K562 (cell line): ENCODE results near the gene IKZF4. TPM values are rescaled to one million over a fixed set of nuclear protein-coding genes. Genes with fewer than 3 reads are reported as not detected.

Source experiments
- ATAC-seq: fragments of 200-7000 bp; cut with Tn5 transposase; 3 replicates; pipeline ENCODE4 v1.9.1; 2020; ENCODE audit warnings: moderate library complexity
- BruUV-seq: library from RNA; stranded (reverse); fragments of 400-500 nt; replicated peaks from 2 replicates; lab custom pipeline; 2021; lab: Mats Ljungman, UMichigan
- CTCF ChIA-PET: fragments of 300-600 bp; formaldehyde crosslinking; extraction: SDS; loops from one replicate; lab custom pipeline; 2021; ENCODE audit warnings: low intra/inter-chr PET ratio; lab: Yijun Ruan, JAX
- POLR2A ChIA-PET: fragments of 300-600, 350-650 bp; sonication (Branson Sonifier 250); formaldehyde crosslinking; extraction: SDS; loops from one replicate; lab custom pipeline; 2021; ENCODE audit warnings: antibody characterized with exemption, inconsistent platforms; lab: Yijun Ruan, JAX
- DNase-seq, 4 experiments: peaks; one replicate each; pipeline versions ENCODE4 v3.0.0 to v3.0.0-alpha.2; 2011 to 2018; ENCODE audit warnings: low spot score in 3 of 4, mixed read lengths in 3 of 4; ENCODE audit errors: extremely low read depth in 1 of 4
- FAIRE-seq: peaks from 2 replicates; lab custom pipeline; 2011; peaks lifted over from hg19 to GRCh38; lab: Jason Lieb, UNC
- H2AFZ ChIP-seq: 2 replicates; pipeline ENCODE4 v1.6.0; 2011; ENCODE audit warnings: low read depth, low read length, control low read depth, inconsistent platforms
- H3K27ac ChIP-seq: fragments of 200-600 bp; 3 replicates; pipeline ENCODE4 v1.8.0; 2011; ENCODE audit warnings: low read depth, mild to moderate bottlenecking, control low read depth, inconsistent platforms, low read length, moderate library complexity, mixed read lengths; ENCODE audit errors: extremely low read depth
- H3K27me3 ChIP-seq, 2 experiments: fragments of 300-600 bp in 1 of 2; 2 replicates in 1 of 2; 3 replicates in 1 of 2; pipeline versions ENCODE4 v1.6.0 to v1.8.0; 2011; ENCODE audit warnings: inconsistent platforms in 2 of 2, low read length in 2 of 2, mild to moderate bottlenecking in 1 of 2, mixed read lengths in 1 of 2, moderate library complexity in 1 of 2; ENCODE audit not compliant: control insufficient read depth in 2 of 2, insufficient read depth in 2 of 2
- H3K36me3 ChIP-seq: fragments of 300-600 bp; 3 replicates; pipeline ENCODE4 v1.8.0; 2011; ENCODE audit warnings: mild to moderate bottlenecking, low read length, inconsistent platforms; ENCODE audit not compliant: control insufficient read depth, insufficient read depth
- H3K4me1 ChIP-seq, 2 experiments: fragments of 200-600 bp in 1 of 2; replicated peaks in 1 of 2; 2 replicates in 1 of 2; 3 replicates in 1 of 2; pipeline versions ENCODE4 v1.5.1 to v1.8.0; 2011; ENCODE audit warnings: inconsistent platforms in 2 of 2, low read length in 2 of 2, mild to moderate bottlenecking in 1 of 2, mixed read lengths in 1 of 2, moderate library complexity in 1 of 2; ENCODE audit not compliant: control insufficient read depth in 2 of 2, insufficient read depth in 2 of 2
- H3K4me2 ChIP-seq: 2 replicates; pipeline ENCODE4 v1.6.1; 2011; ENCODE audit warnings: low read length, control low read depth, inconsistent platforms, mixed read lengths; ENCODE audit not compliant: insufficient read depth
- H3K4me3 ChIP-seq: fragments of 200-600 bp; sonication (generic), shearing (Covaris generic); 2 replicates; pipeline ENCODE4 v1.5.1; 2016; ENCODE audit warnings: control low read depth, inconsistent platforms
- H3K79me2 ChIP-seq: fragments of 200-600 bp; 3 replicates; pipeline ENCODE4 v1.8.0; 2011; ENCODE audit warnings: low read length, inconsistent platforms; ENCODE audit not compliant: control insufficient read depth, insufficient read depth
- H3K9ac ChIP-seq, 2 experiments: 2 replicates each; pipeline versions ENCODE4 v1.6.0 to v1.6.1; 2011; ENCODE audit warnings: low read depth in 2 of 2, low read length in 2 of 2, control low read depth in 1 of 2, inconsistent platforms in 1 of 2, mild to moderate bottlenecking in 1 of 2, mixed read lengths in 1 of 2; ENCODE audit not compliant: insufficient read depth in 1 of 2
- H3K9me1 ChIP-seq: one replicate; pipeline ENCODE4 v1.6.0; 2011; ENCODE audit warnings: inconsistent platforms, mild to moderate bottlenecking, low read length, moderate library complexity; ENCODE audit not compliant: control insufficient read depth, insufficient read depth
- H3K9me3 ChIP-seq: replicated peaks from 2 replicates; pipeline ENCODE4 v1.5.1; 2011; ENCODE audit warnings: low read depth, low read length, inconsistent platforms; ENCODE audit not compliant: control insufficient read depth, insufficient read depth
- H4K20me1 ChIP-seq: replicated peaks from 2 replicates; pipeline ENCODE4 v1.6.1; 2011; ENCODE audit warnings: low read length, inconsistent platforms, mixed read lengths; ENCODE audit not compliant: control insufficient read depth, insufficient read depth
- CEBPB ChIP-seq: fragments of 450-650 bp; IDR thresholded peaks from 2 replicates; pipeline ENCODE4 v1.6.1; 2016; ENCODE audit warnings: missing genetic modification characterization, missing compliant biosample characterization
- CEBPG ChIP-seq, 3 experiments: fragments of 200-800 bp in 1 of 3; sonication (Bioruptor generic) in 1 of 3; sonication (generic) in 1 of 3; formaldehyde crosslinking in 1 of 3; IDR thresholded peaks in 2 of 3; conservative IDR thresholded peaks in 1 of 3; 2 replicates each; pipeline versions ENCODE4 v1.6.1 to v1.8.0; 2016 to 2022; ENCODE audit warnings: missing compliant biosample characterization in 2 of 3, missing genetic modification characterization in 2 of 3, mild to moderate bottlenecking in 1 of 3, missing genetic modification reagents in 1 of 3
- E2F3 ChIP-seq: fragments of 250-450 bp; sonication (Bioruptor Pico); IDR thresholded peaks from 2 replicates; pipeline ENCODE4 v1.4.0; 2020; ENCODE audit warnings: mild to moderate bottlenecking
- FOXM1 ChIP-seq, 2 experiments: fragments of 450-650 bp in 1 of 2; sonication (generic) in 1 of 2; formaldehyde crosslinking in 1 of 2; IDR thresholded peaks; 2 replicates each; pipeline versions ENCODE4 v1.6.1 to v1.9.0; 2017 to 2022; ENCODE audit warnings: low read depth in 2 of 2, mild to moderate bottlenecking in 2 of 2, missing genetic modification reagents in 1 of 2, moderate library complexity in 1 of 2
- FOXP1 ChIP-seq: sonication (generic); formaldehyde crosslinking; IDR thresholded peaks from 2 replicates; pipeline ENCODE4 v1.8.0; 2022; ENCODE audit warnings: mild to moderate bottlenecking, missing genetic modification reagents
- HOXB6 ChIP-seq: fragments of 250-450 bp; sonication (Bioruptor Pico); IDR thresholded peaks from 2 replicates; pipeline ENCODE4 v1.5.1; 2022; ENCODE audit warnings: mild to moderate bottlenecking, borderline replicate concordance
- MEIS2 ChIP-seq: fragments of 450-650 bp; IDR thresholded peaks from 2 replicates; pipeline ENCODE4 v1.6.1; 2014; ENCODE audit warnings: mild to moderate bottlenecking; ENCODE audit not compliant: partially characterized antibody
- NEUROD1 ChIP-seq: fragments of 150-350 bp; IDR thresholded peaks from 2 replicates; pipeline ENCODE4 v1.6.1; 2014; ENCODE audit warnings: borderline replicate concordance, low read length, low read depth; ENCODE audit not compliant: partially characterized antibody
- NR2C1 ChIP-seq, 2 experiments: fragments of 450-650 bp; IDR thresholded peaks; 2 replicates each; pipeline ENCODE4 v1.6.1; 2017; ENCODE audit warnings: mild to moderate bottlenecking in 2 of 2, antibody characterized with exemption in 1 of 2, inconsistent platforms in 1 of 2, missing compliant biosample characterization in 1 of 2, missing genetic modification characterization in 1 of 2
- SMAD2 ChIP-seq: fragments of 150-350 bp; IDR thresholded peaks from 2 replicates; pipeline ENCODE4 v1.6.1; 2014; ENCODE audit warnings: low read depth, mild to moderate bottlenecking, low read length
- SMARCA5 ChIP-seq: fragments of 450-650 bp; IDR thresholded peaks from 2 replicates; pipeline ENCODE4 v1.6.1; 2016
- SUPT5H ChIP-seq: fragments of 450-650 bp; IDR thresholded peaks from 2 replicates; pipeline ENCODE4 v1.6.1; 2016
- ZBTB1 ChIP-seq: sonication (generic); formaldehyde crosslinking; IDR thresholded peaks from 2 replicates; pipeline ENCODE4 v1.8.1; 2023; ENCODE audit warnings: missing genetic modification reagents, low read depth, mild to moderate bottlenecking, borderline replicate concordance
- ZBTB17 ChIP-seq: fragments of 450-650 bp; formaldehyde crosslinking; IDR thresholded peaks from 2 replicates; pipeline ENCODE4 v1.4.0; 2020; ENCODE audit warnings: mild to moderate bottlenecking
- ZNF282 ChIP-seq: sonication (generic); formaldehyde crosslinking; IDR thresholded peaks from 2 replicates; pipeline ENCODE4 v1.8.1; 2023; ENCODE audit warnings: missing genetic modification reagents
- ZNF408 ChIP-seq: fragments of 250-450 bp; sonication (Bioruptor Pico); IDR thresholded peaks from 2 replicates; pipeline ENCODE4 v1.4.0; 2020; ENCODE audit warnings: low read depth, mild to moderate bottlenecking, moderate library complexity
- ZNF707 ChIP-seq: fragments of 250-450 bp; sonication (Bioruptor Pico); conservative IDR thresholded peaks from 2 replicates; pipeline ENCODE4 v1.8.0; 2022; ENCODE audit warnings: inconsistent platforms, mild to moderate bottlenecking, moderate library complexity
- WGBS: fragments of 100-300 bp; shearing (Covaris generic); methylation state at CpG from one replicate; pipeline ENCODE4 v1.1.6; 2016; ENCODE audit warnings: low coverage, mixed read lengths; ENCODE audit not compliant: insufficient coverage; ENCODE audit errors: missing lambda C conversion rate; 5-methylcytosine and 5-hydroxymethylcytosine counted together
- in situ Hi-C: fragments of 300-500 bp; cut with MboI; formaldehyde crosslinking; loops from 4 replicates; pipeline ENCODE4 v1.15.0; 2018; ENCODE audit warnings: inconsistent platforms, mixed read lengths
- intact Hi-C: fragments of 100-400 bp; cut with micrococcal nuclease; formaldehyde crosslinking; loops from 2 replicates; pipeline ENCODE4 v1.14.2; 2022
- polyA plus RNA-seq, 8 experiments: library from polyadenylated mRNA; depleted of rRNA in 4 of 8; stranded (reverse) in 5 of 8; unstranded in 3 of 8; fragments of >200 nt; fragmentation: Nextera tagmentation in 2 of 8; fragmentation: Illumina TruSeq in 1 of 8; extraction: Ambion mirVana in 2 of 8; extraction: Trizol in 1 of 8; gene quantifications; 2 replicates each; pipeline versions ENCODE4 v1.2.1 to v1.2.3, GENCODE V29; 2011 to 2014; ENCODE audit warnings: inconsistent platforms in 1 of 8, missing spikeins in 1 of 8
- total RNA-seq, 7 experiments: library from RNA; depleted of rRNA in 6 of 7; stranded (reverse); fragments of >200 nt in 6 of 7; fragmentation: Illumina TruSeq in 2 of 7; extraction: Trizol in 2 of 7; gene quantifications; 2 replicates each; pipeline versions ENCODE4 v1.2.1 to v1.2.3, GENCODE V29; 2011 to 2021; ENCODE audit warnings: low replicate concordance in 1 of 7
- TF ChIP-seq, protein P1 (sequence below): IDR thresholded peaks from 3 replicates; pipeline ENCODE4 v1.6.1; 2011; ENCODE audit warnings: borderline replicate concordance, mild to moderate bottlenecking; ENCODE audit not compliant: insufficient read length, insufficient read depth

The IKZF4 gene
- total and polyA plus RNA-seq, 9 of the 15 experiments (the other 6 are each of a cell fraction or from before 2014, with no cell fraction given) = 1.9 to 16.3 (median 3.6) TPM

DNA sequence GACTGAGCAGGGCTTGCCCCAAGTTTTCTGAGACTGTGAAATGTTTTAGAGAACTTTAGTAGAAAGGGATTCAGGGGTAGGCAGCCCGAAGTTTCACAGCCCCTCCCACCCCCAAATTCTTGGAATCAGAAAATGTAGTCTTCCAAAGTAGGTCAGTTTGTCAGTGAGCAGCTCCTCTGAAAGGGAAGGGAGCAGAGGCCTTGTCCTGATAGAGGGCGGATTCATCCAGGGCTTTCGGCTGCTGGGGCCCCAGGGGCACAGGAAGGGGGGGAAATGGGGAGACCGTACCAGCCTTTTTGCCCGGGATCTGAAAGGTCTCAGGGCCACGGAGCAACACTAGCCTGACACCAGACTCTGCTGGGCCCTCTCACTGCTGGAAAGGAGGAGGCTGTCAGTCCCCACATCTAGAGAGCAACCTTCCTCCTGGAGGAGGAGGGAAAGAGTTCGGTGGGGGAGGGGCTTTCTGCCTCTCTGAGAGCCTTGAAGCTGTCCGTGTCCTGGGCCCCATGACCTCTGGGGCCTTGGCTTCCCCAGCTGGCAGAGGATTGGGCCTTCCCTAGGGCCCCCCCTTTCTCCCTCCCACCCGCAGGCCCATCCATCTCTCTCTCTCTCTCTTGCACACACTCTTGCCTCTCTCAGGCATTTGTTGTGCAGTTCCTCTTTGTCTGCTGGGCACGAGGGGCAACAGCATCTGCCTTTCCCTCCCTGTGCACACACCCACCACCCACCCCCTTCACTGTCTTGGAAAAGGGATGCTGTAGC lies at the start of gene IKZF4 (continued):
- peak; percentile 30 for TF ChIP-seq NEUROD1
- TF ChIP-seq MEIS2 = peak; percentile 49
- TF ChIP-seq FOXP1 = no peak
- TF ChIP-seq NR2C1 (IDR thresholded peaks at IDR 0.05) = peak; percentile 77
- TF ChIP-seq NR2C1 (tag; IDR thresholded peaks at IDR 0.05) = peak; percentile 65
- no peak for TF ChIP-seq ZNF282

DNA sequence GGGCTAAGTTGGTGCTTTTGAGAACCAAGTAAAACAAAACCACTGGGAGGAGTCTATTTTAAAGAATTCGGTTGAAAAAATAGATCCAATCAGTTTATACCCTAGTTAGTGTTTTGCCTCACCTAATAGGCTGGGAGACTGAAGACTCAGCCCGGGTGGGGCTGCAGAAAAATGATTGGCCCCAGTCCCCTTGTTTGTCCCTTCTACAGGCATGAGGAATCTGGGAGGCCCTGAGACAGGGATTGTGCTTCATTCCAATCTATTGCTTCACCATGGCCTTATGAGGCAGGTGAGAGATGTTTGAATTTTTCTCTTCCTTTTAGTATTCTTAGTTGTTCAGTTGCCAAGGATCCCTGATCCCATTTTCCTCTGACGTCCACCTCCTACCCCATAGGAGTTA lies 48.8 kb upstream of the IKZF4 start:
- Histone ChIP-seq H2AFZ (no peak overlapping the region), H3K4me2 (peak overlapping the region; percentile 43), H3K27me3 (no peaks in the 10 kb centered on the region), H3K4me1 (peaks cover 11 to 28% of the 10 kb centered on the region in 2 experiments), H3K9me1 (no peaks in the 10 kb centered on the region), H3K27ac (peak overlapping the region; percentile 88; the same call in 2 of the 3 replicates), H3K36me3 (peaks cover 56% of the 10 kb centered on the region), H3K9me3 (no peaks in the 10 kb centered on the region), H4K20me1 (no peaks in the 10 kb centered on the region), H3K9ac (0 out of 4 replicates have a peak overlapping the region, but pooled peaks of 1 of the 2 experiments have one; percentile 81), H3K4me3 (no peak overlapping the region), H3K79me2 (peaks cover 54% of the 10 kb centered on the region)
- no TSS peak for BruUV-seq
- CTCF ChIA-PET = no interaction called here
- ATAC-seq (no peak), FAIRE-seq (peak; percentile 55), DNase-seq (peak in 2 of 4 experiments; percentile 41 to 48)
- 7% methylated on average over 3 of the region's 3 CpGs for WGBS
- intact Hi-C loops = loop anchor here (2.0 to 5.0 kb wide), 2 partner anchors 45 to 49 kb away; partner anchors contain the start of genes IKZF4 and PYM1
- in situ Hi-C loops = no loop called here
- POLR2A ChIA-PET = interaction anchor here (0.8 to 1.2 kb wide), 2 partner anchors 47 to 1717 kb away, joined by 3 read pairs; no protein-coding TSS in a partner anchor
- TF ChIP-seq ZNF707 (CRISPR knock-in tag) (no peak), FOXM1 (IDR thresholded peaks at IDR 0.05; ENCODE audit: low read depth) (0 out of 2 replicates have a peak, but pooled peaks have one; percentile 48), FOXM1 (CRISPR knock-in tag; IDR thresholded peaks at IDR 0.05; ENCODE audit: low read depth) (no peak), CEBPG (CRISPR knock-in tag; IDR thresholded peaks at IDR 0.05) (no peak), CEBPG (tag; conservative IDR thresholded peaks at IDR 0.05 in 1 of 2, IDR thresholded peaks at IDR 0.05 in 1 of 2) (0 out of 4 replicates have a peak, but pooled peaks of 1 of the 2 experiments have one; percentile 20), SMARCA5 (no peak), ZBTB17 (CRISPR knock-in tag) (no peak), CEBPB (tag) (peak; percentile 56; the same call in 1 of the 2 replicates), SMAD2 (no peak), ZNF408 (no peak), HOXB6 (no peak), E2F3 (CRISPR knock-in tag) (no peak), ZBTB1 (CRISPR knock-in tag) (no peak), SUPT5H (no peak)
- TF ChIP-seq, protein P1, sequence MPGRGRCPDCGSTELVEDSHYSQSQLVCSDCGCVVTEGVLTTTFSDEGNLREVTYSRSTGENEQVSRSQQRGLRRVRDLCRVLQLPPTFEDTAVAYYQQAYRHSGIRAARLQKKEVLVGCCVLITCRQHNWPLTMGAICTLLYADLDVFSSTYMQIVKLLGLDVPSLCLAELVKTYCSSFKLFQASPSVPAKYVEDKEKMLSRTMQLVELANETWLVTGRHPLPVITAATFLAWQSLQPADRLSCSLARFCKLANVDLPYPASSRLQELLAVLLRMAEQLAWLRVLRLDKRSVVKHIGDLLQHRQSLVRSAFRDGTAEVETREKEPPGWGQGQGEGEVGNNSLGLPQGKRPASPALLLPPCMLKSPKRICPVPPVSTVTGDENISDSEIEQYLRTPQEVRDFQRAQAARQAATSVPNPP = no peak
